ENCODE data around the gene PRSS50. TPM values are rescaled to one million over a fixed set of nuclear protein-coding genes. Genes with fewer than 3 reads are reported as not detected.

Gene PRSS50
- total RNA-seq, 2 experiments from 2014 or later = not detected

GRCh38 chr3:46671541-46672348 lies 45.9 kb downstream of the PRSS50 start:
- no peaks in the 10 kb centered on the region for H3K9me3 Mint-ChIP-seq (ENCODE audit: low read depth)
- POLR2A ChIA-PET = no interaction called here
- H3K27ac Mint-ChIP-seq = no peak overlapping the region
- no peaks in the 10 kb centered on the region for H3K27me3 Mint-ChIP-seq
- peaks cover 2% of the 10 kb centered on the region for H3K36me3 Mint-ChIP-seq (ENCODE audit: low read depth)
- intact Hi-C loops (cut with DNase I, micrococcal nuclease) = no loop called here
- CTCF ChIA-PET = interaction anchor here (0.6 kb wide), 1 partner anchor 149 kb away, joined by 3 read pairs; no protein-coding TSS in a partner anchor
- H3K4me3 Mint-ChIP-seq = no peak overlapping the region
- no peaks in the 10 kb centered on the region for H3K4me1 Mint-ChIP-seq
- DNase-seq (no peak), ATAC-seq (no peak)

- peaks cover 2% of the 10 kb centered on the region for H3K36me3 Mint-ChIP-seq (ENCODE audit: low read depth)
- intact Hi-C loops (cut with DNase I, micrococcal nuclease) = no loop called here
- CTCF ChIA-PET = no interaction called here
- no peaks in the 10 kb centered on the region for H3K4me1 Mint-ChIP-seq
- no peaks in the 10 kb centered on the region for H3K27me3 Mint-ChIP-seq
- POLR2A ChIA-PET = interaction anchor here (0.6 kb wide), 1 partner anchor 227 kb away, joined by 3 read pairs; no protein-coding TSS in a partner anchor
- no peak for DNase-seq
- no peak overlapping the region for H3K4me3 Mint-ChIP-seq
- no peaks in the 10 kb centered on the region for H3K9me3 Mint-ChIP-seq (ENCODE audit: low read depth)
- H3K27ac Mint-ChIP-seq = no peak overlapping the region
- no peak for ATAC-seq
Measured at GRCh38 chr3:46670891-46671427, 46.7 kb downstream of the PRSS50 start.

DNA sequence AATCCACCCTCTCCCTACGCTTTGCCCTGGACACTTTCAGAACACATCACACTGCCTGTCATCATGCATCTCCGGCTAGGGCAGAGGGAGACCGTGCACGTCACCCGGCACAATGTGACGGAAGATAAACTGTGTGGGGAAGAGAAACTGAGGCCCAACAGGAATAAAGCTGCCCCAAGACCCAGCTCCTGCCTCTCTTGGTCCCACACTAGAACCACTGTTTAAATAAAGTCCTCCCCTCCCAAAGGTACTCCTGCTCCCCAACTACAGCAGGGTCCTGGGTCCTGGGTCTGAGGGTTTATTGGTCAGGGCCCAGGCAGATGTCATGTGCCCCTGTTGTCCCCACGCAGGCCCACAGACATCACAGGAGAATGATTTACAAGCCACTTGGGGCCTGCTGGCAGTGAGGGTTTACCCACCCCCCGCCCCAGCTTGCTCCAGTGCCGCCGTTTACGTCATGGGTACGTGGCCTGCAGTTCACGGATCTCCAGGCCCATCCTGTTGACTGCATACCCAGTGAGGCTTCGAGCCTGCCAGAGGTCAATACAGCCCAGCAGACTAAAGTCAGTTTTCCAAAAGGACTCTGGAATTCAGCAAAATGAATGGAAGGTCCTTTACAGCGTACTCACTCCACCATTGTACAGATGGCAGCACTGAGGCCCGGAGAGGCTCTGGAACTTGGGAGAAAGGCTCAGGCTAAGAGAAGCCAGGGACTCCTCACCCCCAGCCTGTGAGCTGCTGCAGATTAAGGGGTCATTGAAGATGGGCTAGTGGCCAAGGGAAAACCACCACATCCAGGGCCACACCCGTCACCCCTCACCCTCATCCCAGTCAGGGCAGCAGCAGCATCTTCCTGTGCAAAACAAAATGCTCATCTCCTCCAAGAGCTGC lies 47.4 kb downstream of the PRSS50 start:
- Mint-ChIP-seq H3K36me3 (ENCODE audit: low read depth) (peaks cover 2% of the 10 kb centered on the region), H3K27me3 (no peaks in the 10 kb centered on the region), H3K4me1 (no peaks in the 10 kb centered on the region), H3K9me3 (ENCODE audit: low read depth) (no peaks in the 10 kb centered on the region), H3K27ac (no peak overlapping the region), H3K4me3 (no peak overlapping the region)
- no peak for DNase-seq
- ATAC-seq = no peak
- CTCF ChIA-PET = no interaction called here
- intact Hi-C loops (cut with DNase I, micrococcal nuclease) = no loop called here
- POLR2A ChIA-PET = interaction anchor here (0.6 kb wide), 1 partner anchor 228 kb away, joined by 3 read pairs; no protein-coding TSS in a partner anchor

DNA sequence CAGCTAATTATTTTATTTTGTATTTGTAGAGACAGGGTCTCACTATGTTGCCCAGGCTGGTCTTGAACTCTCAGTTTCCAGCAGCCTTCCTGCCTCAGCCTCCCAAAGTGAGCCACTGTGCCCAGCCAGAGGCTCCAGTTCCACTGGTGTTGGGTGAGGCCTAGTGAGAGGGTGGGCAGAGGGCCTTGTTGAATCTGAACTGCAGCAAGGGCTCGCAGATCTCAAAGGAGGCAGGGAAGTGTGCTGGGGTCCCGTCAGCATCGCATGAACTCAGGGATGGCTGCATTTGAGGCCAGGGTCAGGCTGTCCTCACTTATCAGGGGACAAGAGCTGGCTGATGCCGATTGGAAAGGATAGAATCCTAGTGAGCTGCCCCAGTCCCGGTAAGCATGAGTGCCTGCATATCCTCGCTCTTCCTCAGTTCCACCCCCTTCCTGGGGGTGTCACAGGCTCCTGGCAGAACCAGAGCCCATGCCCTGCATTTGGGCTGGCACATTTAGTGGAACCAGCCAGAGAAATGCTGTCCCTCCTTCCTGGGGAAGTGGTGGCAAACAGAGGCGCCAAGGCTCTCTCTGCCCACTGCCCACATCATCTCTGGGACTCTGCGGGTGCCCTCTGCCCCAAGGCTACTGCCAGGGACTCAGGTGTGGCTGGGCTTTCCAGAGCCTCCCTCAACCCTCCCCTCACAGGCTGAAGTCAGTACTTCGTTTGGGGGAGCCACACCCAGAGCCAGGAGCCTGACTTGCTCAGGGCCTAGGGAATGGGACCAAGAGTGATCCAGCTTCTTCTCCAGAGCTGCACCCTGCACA lies 48.3 kb downstream of the PRSS50 start:
- ChIA-PET CTCF (no interaction called here), POLR2A (no interaction called here)
- H3K4me1 Mint-ChIP-seq = no peaks in the 10 kb centered on the region
- ATAC-seq = no peak
- H3K27ac Mint-ChIP-seq = no peak overlapping the region
- no peak for DNase-seq
- H3K36me3 Mint-ChIP-seq (ENCODE audit: low read depth) = peaks cover 2% of the 10 kb centered on the region
- H3K4me3 Mint-ChIP-seq = no peak overlapping the region
- H3K9me3 Mint-ChIP-seq (ENCODE audit: low read depth) = no peaks in the 10 kb centered on the region
- H3K27me3 Mint-ChIP-seq = no peaks in the 10 kb centered on the region
- intact Hi-C loops (cut with DNase I, micrococcal nuclease) = no loop called here

DNA sequence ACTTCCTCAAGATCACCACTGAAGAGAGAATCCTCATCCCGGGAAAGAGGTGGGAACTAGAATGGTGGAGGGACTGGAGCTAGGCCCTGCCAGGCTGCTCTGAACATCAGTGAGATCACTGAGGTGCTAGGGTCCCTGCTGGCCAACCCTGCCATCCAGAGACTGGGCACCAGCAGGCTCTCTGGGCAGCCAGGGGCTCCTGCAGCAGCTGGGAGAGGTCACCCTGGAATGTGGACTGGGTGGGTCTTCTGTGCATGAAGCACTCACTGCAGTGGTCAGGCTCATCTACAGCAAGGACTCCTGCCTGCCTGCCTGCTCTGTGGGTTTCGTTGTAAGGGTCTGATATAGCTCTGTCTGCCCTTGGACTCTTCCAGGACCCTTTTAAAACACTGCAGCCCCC lies 49.1 kb downstream of the PRSS50 start:
- H3K4me3 Mint-ChIP-seq = no peak overlapping the region

GRCh38 chr3:46668116-46668515 lies 49.6 kb downstream of the PRSS50 start:
- intact Hi-C loops (cut with DNase I, micrococcal nuclease) = no loop called here
- Mint-ChIP-seq H3K27me3 (no peaks in the 10 kb centered on the region), H3K4me3 (no peak overlapping the region), H3K36me3 (ENCODE audit: low read depth) (no peaks in the 10 kb centered on the region), H3K4me1 (no peaks in the 10 kb centered on the region), H3K9me3 (ENCODE audit: low read depth) (no peaks in the 10 kb centered on the region), H3K27ac (no peak overlapping the region)
- POLR2A ChIA-PET = no interaction called here
- CTCF ChIA-PET = no interaction called here
- no peak for ATAC-seq
- no peak for DNase-seq

More for the DNA sequence above, 49.1 kb downstream of the PRSS50 start:
- CTCF ChIA-PET = no interaction called here
- ATAC-seq (no peak), DNase-seq (no peak)
- Mint-ChIP-seq H3K27me3 (no peaks in the 10 kb centered on the region), H3K4me1 (no peaks in the 10 kb centered on the region), H3K36me3 (ENCODE audit: low read depth) (no peaks in the 10 kb centered on the region), H3K9me3 (ENCODE audit: low read depth) (no peaks in the 10 kb centered on the region), H3K27ac (no peak overlapping the region)
- intact Hi-C loops (cut with DNase I, micrococcal nuclease) = no loop called here
- POLR2A ChIA-PET = no interaction called here

DNA sequence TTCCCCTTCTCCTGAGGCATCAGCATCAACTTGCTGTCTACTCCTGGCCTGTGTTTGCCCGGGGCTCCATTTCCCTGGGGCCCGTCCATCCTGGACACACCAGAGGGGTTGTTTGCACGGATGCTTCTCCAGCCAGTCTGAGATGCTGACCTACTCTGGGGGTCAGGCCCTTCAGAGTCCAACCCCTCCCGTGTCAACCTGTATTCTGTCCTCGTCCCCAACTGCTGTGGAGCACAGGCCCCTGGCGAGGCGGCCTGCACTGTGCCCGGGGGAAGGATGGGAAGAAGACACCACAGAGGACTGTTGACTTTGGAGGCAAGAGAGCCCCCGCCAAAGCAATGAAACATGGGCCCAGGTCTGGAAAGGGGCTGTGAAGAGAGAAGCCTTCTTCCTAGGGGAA lies 50.0 kb downstream of the PRSS50 start:
- intact Hi-C loops (cut with DNase I, micrococcal nuclease) = no loop called here
- Mint-ChIP-seq H3K36me3 (ENCODE audit: low read depth) (no peaks in the 10 kb centered on the region), H3K4me1 (no peaks in the 10 kb centered on the region), H3K9me3 (ENCODE audit: low read depth) (no peaks in the 10 kb centered on the region), H3K27ac (no peak overlapping the region), H3K27me3 (no peaks in the 10 kb centered on the region), H3K4me3 (no peak overlapping the region)
- ChIA-PET CTCF (no interaction called here), POLR2A (no interaction called here)
- ATAC-seq (no peak), DNase-seq (no peak)

DNA sequence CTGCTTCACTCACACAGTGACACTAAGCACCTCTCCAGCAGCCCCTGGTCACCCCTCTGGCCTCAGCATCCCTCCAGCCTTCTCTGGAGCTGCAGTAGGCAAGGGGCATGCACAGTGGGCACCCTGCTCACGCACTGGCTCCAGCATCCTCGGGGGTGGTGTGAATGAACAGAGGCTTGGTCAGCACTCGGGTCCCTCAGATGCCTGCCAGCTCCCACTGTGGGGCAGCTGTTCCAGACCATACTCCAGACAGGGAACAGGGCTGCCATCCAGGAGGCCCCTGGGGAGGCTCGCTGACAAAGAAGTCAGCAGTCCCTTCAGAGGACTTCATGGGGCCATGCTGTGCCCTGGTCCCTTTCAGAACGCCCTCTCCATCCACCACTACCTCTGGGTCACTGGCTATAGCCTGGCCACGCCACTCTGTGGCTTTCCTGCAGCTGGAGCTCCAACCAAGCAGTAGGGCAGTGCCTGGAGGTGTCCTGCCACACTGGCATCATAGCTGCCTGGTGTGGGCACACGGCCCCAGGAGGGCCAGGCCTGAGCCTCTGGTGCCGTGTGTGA lies 50.5 kb downstream of the PRSS50 start:
- POLR2A ChIA-PET = no interaction called here
- no peaks in the 10 kb centered on the region for H3K36me3 Mint-ChIP-seq (ENCODE audit: low read depth)
- no peaks in the 10 kb centered on the region for H3K4me1 Mint-ChIP-seq
- H3K27ac Mint-ChIP-seq = no peak overlapping the region
- no peak overlapping the region for H3K4me3 Mint-ChIP-seq
- DNase-seq (no peak), ATAC-seq (no peak)
- intact Hi-C loops (cut with DNase I, micrococcal nuclease) = no loop called here
- CTCF ChIA-PET = no interaction called here
- H3K27me3 Mint-ChIP-seq = no peaks in the 10 kb centered on the region
- no peaks in the 10 kb centered on the region for H3K9me3 Mint-ChIP-seq (ENCODE audit: low read depth)

DNA sequence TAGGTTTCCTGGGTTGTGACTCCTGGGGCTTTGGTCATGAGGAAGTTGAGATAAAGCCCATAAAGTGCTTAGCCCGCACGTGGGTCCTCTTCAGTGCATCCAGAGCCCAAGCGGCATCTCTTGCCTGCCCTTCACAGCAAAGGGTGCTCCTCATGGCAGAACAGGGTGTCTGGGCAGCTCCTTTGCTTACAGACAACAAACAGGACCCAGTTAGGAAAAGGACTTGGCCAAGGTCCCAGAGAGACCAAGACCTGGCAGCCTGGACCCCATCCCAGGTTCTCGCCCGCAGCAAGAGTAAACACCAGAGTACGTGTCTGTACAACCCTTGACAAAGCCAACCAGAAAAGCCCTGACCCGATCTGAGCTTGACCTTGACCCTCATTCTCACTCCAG lies 51.2 kb downstream of the PRSS50 start:
- Mint-ChIP-seq H3K27ac (no peak overlapping the region), H3K36me3 (ENCODE audit: low read depth) (no peaks in the 10 kb centered on the region), H3K9me3 (ENCODE audit: low read depth) (no peaks in the 10 kb centered on the region), H3K4me3 (no peak overlapping the region), H3K27me3 (no peaks in the 10 kb centered on the region), H3K4me1 (no peaks in the 10 kb centered on the region)
- ATAC-seq (no peak), DNase-seq (no peak)
- CTCF ChIA-PET = interaction anchor here (0.7 kb wide), 1 partner anchor 41 kb away, joined by 3 read pairs; no protein-coding TSS in a partner anchor
- intact Hi-C loops (cut with DNase I, micrococcal nuclease) = no loop called here
- POLR2A ChIA-PET = no interaction called here

DNA sequence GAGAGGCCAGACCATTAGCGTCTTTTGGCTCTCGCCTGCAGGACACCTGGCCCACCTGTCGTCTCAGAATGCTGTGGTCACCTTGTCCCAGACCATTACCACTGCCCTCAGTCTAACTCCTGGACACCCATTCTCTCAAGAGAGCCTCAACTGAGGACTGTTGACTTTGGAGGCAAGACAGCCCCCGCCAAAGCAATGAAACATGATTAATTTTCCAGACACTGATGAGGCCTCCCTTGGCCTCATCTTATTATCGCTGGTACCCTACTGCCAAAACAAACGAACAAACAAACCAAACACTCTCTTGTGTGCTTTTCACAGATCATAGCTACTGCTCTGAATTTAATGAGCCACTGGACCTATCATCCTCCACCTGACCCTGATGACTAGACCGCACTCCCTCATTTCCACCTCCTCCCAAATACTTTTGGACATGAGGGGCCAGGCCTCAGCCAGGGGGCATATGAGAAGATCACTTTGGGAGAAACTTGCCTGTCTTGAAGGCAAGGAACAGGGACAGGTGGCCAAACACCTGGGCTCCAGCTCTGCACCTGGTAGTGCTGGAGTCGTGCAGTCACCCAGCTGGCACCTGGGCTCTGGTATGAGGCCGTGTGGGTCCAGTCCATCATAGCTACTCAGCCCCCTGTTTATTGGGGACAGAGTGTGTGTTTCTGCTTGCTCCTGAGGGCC lies 51.8 kb downstream of the PRSS50 start:
- ATAC-seq = no peak
- DNase-seq = no peak
- H3K4me1 Mint-ChIP-seq = no peaks in the 10 kb centered on the region
- no peaks in the 10 kb centered on the region for H3K36me3 Mint-ChIP-seq (ENCODE audit: low read depth)
- H3K27ac Mint-ChIP-seq = no peak overlapping the region
- POLR2A ChIA-PET = no interaction called here
- intact Hi-C loops (cut with DNase I, micrococcal nuclease) = no loop called here
- H3K27me3 Mint-ChIP-seq = no peaks in the 10 kb centered on the region
- H3K9me3 Mint-ChIP-seq (ENCODE audit: low read depth) = no peaks in the 10 kb centered on the region
- CTCF ChIA-PET = interaction anchor here (0.5 to 0.7 kb wide), 2 partner anchors 37 to 41 kb away, joined by 3 read pairs; no protein-coding TSS in a partner anchor
- H3K4me3 Mint-ChIP-seq = no peak overlapping the region

All from activated CD4-positive, alpha-beta T cell treated with anti-CD3 and anti-CD28 coated beads for 36 hours (primary cell).